GM21576 (cell line): Measurements from ENCODE around the gene CYP2B6.
"Not testable (repeated sequence)": the region's sequence is repeated elsewhere in the genome, so short reads cannot be mapped to it uniquely, and the experiment has no call there.

Source experiments
- ATAC-seq: cut with Tn5 transposase; IDR thresholded peaks from one replicate; pipeline ENCODE4 v1.9.1; 2021; ENCODE audit warnings: mild to moderate bottlenecking, moderate library complexity; ENCODE audit not compliant: unreplicated experiment

CYP2B6 gene

GRCh38 chr19:41029524-41030432 is 38.7 kb downstream of the CYP2B6 start:
- ATAC-seq, result no peak

- no peak for ATAC-seq
Measured at GRCh38 chr19:41030651-41031050, 39.6 kb downstream of the CYP2B6 start.

GRCh38 chr19:41031916-41032315 is 40.8 kb downstream of the CYP2B6 start:
- ATAC-seq, result no peak

GRCh38 chr19:41033324-41033723 is 42.2 kb downstream of the CYP2B6 start:
- ATAC-seq, result not testable (repeated sequence)

- ATAC-seq, result no peak
Measured at GRCh38 chr19:41039806-41040205, 48.7 kb downstream of the CYP2B6 start.

- ATAC-seq, result not testable (repeated sequence)
Measured at GRCh38 chr19:41045095-41045494, 54.0 kb downstream of the CYP2B6 start.

- no peak for ATAC-seq
Measured at GRCh38 chr19:41050426-41050825, 59.3 kb downstream of the CYP2B6 start.

GRCh38 chr19:41052162-41052561 is 61.1 kb downstream of the CYP2B6 start:
- ATAC-seq, result not testable (repeated sequence)

- ATAC-seq, result not testable (repeated sequence)
Measured at GRCh38 chr19:41053331-41053730, 62.2 kb downstream of the CYP2B6 start.

GRCh38 chr19:41064974-41065569 is 74.0 kb downstream of the CYP2B6 start:
- no peak for ATAC-seq
